LoVo (cell line): ENCODE results near the gene KIFC3.

Experiments
- DNase-seq: peaks from one replicate; pipeline ENCODE4 v3.0.0-alpha.2; 2016; ENCODE audit warnings: low spot score

The KIFC3 gene

GRCh38 chr16:57764341-57765159 is 37.7 kb downstream of the KIFC3 start:
- DNase-seq: peak; percentile 35

- no peak for DNase-seq
Measured at GRCh38 chr16:57764006-57764340, 38.3 kb downstream of the KIFC3 start.

GRCh38 chr16:57763285-57764005 is 38.8 kb downstream of the KIFC3 start:
- no peak for DNase-seq

GRCh38 chr16:57762365-57763040 is 39.8 kb downstream of the KIFC3 start:
- DNase-seq: no peak

- DNase-seq: no peak
Measured at GRCh38 chr16:57761957-57762356, 40.3 kb downstream of the KIFC3 start.

- DNase-seq: no peak
Measured at GRCh38 chr16:57761301-57761700, 41.0 kb downstream of the KIFC3 start.

- no peak for DNase-seq
Measured at GRCh38 chr16:57760357-57761160, 41.7 kb downstream of the KIFC3 start.

- no peak for DNase-seq
Measured at GRCh38 chr16:57759541-57760356, 42.5 kb downstream of the KIFC3 start.

- no peak for DNase-seq
Measured at GRCh38 chr16:57759131-57759530, 43.2 kb downstream of the KIFC3 start.

GRCh38 chr16:57758331-57759117 is 43.8 kb downstream of the KIFC3 start:
- DNase-seq: no peak

GRCh38 chr16:57757883-57758282 is 44.4 kb downstream of the KIFC3 start:
- no peak for DNase-seq

- DNase-seq: peak; percentile 70
Measured at GRCh38 chr16:57757326-57757786, 44.9 kb downstream of the KIFC3 start.

- DNase-seq: no peak
Measured at GRCh38 chr16:57756424-57757325, 45.6 kb downstream of the KIFC3 start.

GRCh38 chr16:57755726-57756423 is 46.4 kb downstream of the KIFC3 start:
- no peak for DNase-seq

GRCh38 chr16:57755061-57755684 is 47.1 kb downstream of the KIFC3 start:
- no peak for DNase-seq

- no peak for DNase-seq
Measured at GRCh38 chr16:57754354-57755060, 47.8 kb downstream of the KIFC3 start.
